CD14-positive monocyte (primary cell): ENCODE measurements around the gene ELN. TPM values are rescaled to one million over a fixed set of nuclear protein-coding genes. Genes with fewer than 3 reads are reported as not detected.

Experiments used
- DNase-seq, 3 donors: peaks; one replicate each; pipeline ENCODE4 v3.0.0-alpha.2; 2011 to 2022
- H2AFZ ChIP-seq: 2 replicates; pipeline ENCODE4 v1.6.0; 2012; ENCODE audit warnings: mild to moderate bottlenecking, low read depth, low read length, inconsistent platforms; ENCODE audit not compliant: insufficient read depth, poor library complexity, severe bottlenecking
- H3K27ac ChIP-seq, 2 donors: 1 replicate in 1 of 2; 2 replicates in 1 of 2; pipeline ENCODE4 v1.5.1; 2012 to 2013; ENCODE audit warnings: low read length in 2 of 2, control low read depth in 1 of 2, inconsistent platforms in 1 of 2, low read depth in 1 of 2, mild to moderate bottlenecking in 1 of 2
- H3K27me3 ChIP-seq, 2 donors: one replicate each; pipeline versions ENCODE4 v1.6.0 to v1.6.1; 2011 to 2013; ENCODE audit warnings: low read length in 2 of 2; ENCODE audit not compliant: control insufficient read depth in 2 of 2, insufficient read depth in 2 of 2
- H3K36me3 ChIP-seq, 2 donors: replicated peaks in 1 of 2; 1 replicate in 1 of 2; 2 replicates in 1 of 2; pipeline versions ENCODE4 v1.5.1 to v1.6.1; 2012 to 2013; ENCODE audit warnings: low read length in 2 of 2, control low read depth in 1 of 2, inconsistent platforms in 1 of 2, mild to moderate bottlenecking in 1 of 2; ENCODE audit not compliant: insufficient read depth in 2 of 2, control insufficient read depth in 1 of 2
- H3K4me1 ChIP-seq, 2 donors: 1 replicate in 1 of 2; 2 replicates in 1 of 2; pipeline versions ENCODE4 v1.5.1 to v1.6.1; 2012 to 2013; ENCODE audit warnings: low read length in 2 of 2, control low read depth in 1 of 2, inconsistent platforms in 1 of 2, mild to moderate bottlenecking in 1 of 2, moderate library complexity in 1 of 2; ENCODE audit not compliant: insufficient read depth in 2 of 2, control insufficient read depth in 1 of 2
- H3K4me2 ChIP-seq: replicated peaks from 2 replicates; pipeline ENCODE3; 2012; ENCODE audit warnings: low read length, moderate library complexity, mild to moderate bottlenecking; ENCODE audit not compliant: poor library complexity, severe bottlenecking; ENCODE audit errors: extremely low read depth
- H3K4me3 ChIP-seq, 3 experiments: fragments of 200-600 bp in 1 of 3; sonication (generic) in 1 of 3; replicated peaks in 1 of 3; 1 replicate in 2 of 3; 2 replicates in 1 of 3; pipeline ENCODE4 v1.5.1; 2011 to 2013; ENCODE audit warnings: low read length in 3 of 3, mild to moderate bottlenecking in 3 of 3, control low read depth in 2 of 3, low read depth in 2 of 3, inconsistent platforms in 1 of 3, moderate library complexity in 1 of 3
- H3K79me2 ChIP-seq: 2 replicates; pipeline ENCODE4 v1.6.0; 2012; ENCODE audit warnings: mild to moderate bottlenecking, control low read depth, inconsistent platforms, low read length, moderate library complexity; ENCODE audit not compliant: insufficient read depth
- H3K9ac ChIP-seq: 2 replicates; pipeline ENCODE4 v1.6.0; 2017; ENCODE audit warnings: low read length, mild to moderate bottlenecking; ENCODE audit not compliant: insufficient read depth, poor library complexity, severe bottlenecking
- H3K9me3 ChIP-seq, 2 donors: replicated peaks in 1 of 2; 1 replicate in 1 of 2; 2 replicates in 1 of 2; pipeline versions ENCODE4 v1.5.1 to v1.6.1; 2012 to 2013; ENCODE audit warnings: low read length in 2 of 2, control low read depth in 1 of 2; ENCODE audit not compliant: control insufficient read depth in 1 of 2, insufficient read depth in 1 of 2
- H4K20me1 ChIP-seq: 2 replicates; pipeline ENCODE4 v1.6.0; 2012; ENCODE audit warnings: mild to moderate bottlenecking, low read length, control low read depth, moderate library complexity; ENCODE audit not compliant: insufficient read depth
- H3K27ac Mint-ChIP-seq, 7 donors: one replicate each; pipeline ENCODE4 v1.8.0; 2020; ENCODE audit warnings: mild to moderate bottlenecking in 7 of 7, mixed read lengths in 7 of 7, moderate library complexity in 6 of 7, inconsistent platforms in 2 of 7
- H3K27me3 Mint-ChIP-seq, 3 donors: one replicate each; pipeline ENCODE4 v1.8.0; 2021 to 2022; ENCODE audit warnings: low read depth in 3 of 3, mild to moderate bottlenecking in 3 of 3, mixed read lengths in 3 of 3, moderate library complexity in 3 of 3, inconsistent platforms in 1 of 3
- H3K36me3 Mint-ChIP-seq, 2 donors: one replicate each; pipeline ENCODE4 v1.8.0; 2020; ENCODE audit warnings: mixed read lengths in 2 of 2, inconsistent platforms in 1 of 2, mild to moderate bottlenecking in 1 of 2
- H3K4me1 Mint-ChIP-seq: one replicate; pipeline ENCODE4 v1.8.0; 2020; ENCODE audit warnings: mild to moderate bottlenecking, mixed read lengths
- H3K4me3 Mint-ChIP-seq, 2 donors: one replicate each; pipeline ENCODE4 v1.8.0; 2020; ENCODE audit warnings: mild to moderate bottlenecking in 2 of 2, mixed read lengths in 2 of 2, moderate library complexity in 1 of 2
- H3K9me3 Mint-ChIP-seq, 7 donors: one replicate each; pipeline ENCODE4 v1.8.0; 2020 to 2022; ENCODE audit warnings: mixed read lengths in 7 of 7, mild to moderate bottlenecking in 6 of 7, moderate library complexity in 6 of 7, inconsistent platforms in 2 of 7
- WGBS: methylation state at CpG from one replicate; pipeline ENCODE4 v1.1.5; 2013; ENCODE audit warnings: missing lambda C conversion rate; ENCODE audit not compliant: insufficient coverage; 5-methylcytosine and 5-hydroxymethylcytosine counted together
- intact Hi-C, 2 donors: fragments of 100-400 bp; cut with micrococcal nuclease; formaldehyde crosslinking; loops; one replicate each; pipeline versions ENCODE4 v1.15.0 to v1.15.1; 2023
- polyA plus RNA-seq, 3 donors: library from polyadenylated mRNA; depleted of rRNA in 1 of 3; unstranded in 2 of 3; stranded (reverse) in 1 of 3; fragments of 300-500 nt in 2 of 3; fragments of >200 nt in 1 of 3; fragmentation: Illumina TruSeq in 2 of 3; gene quantifications; 1 replicate in 2 of 3; 2 replicates in 1 of 3; pipeline ENCODE4 v1.2.3, GENCODE V29; 2012 to 2021
- TF ChIP-seq, protein P1 (sequence below): fragments of 200-600 bp; IDR thresholded peaks from one replicate; pipeline ENCODE4 v1.8.0; 2022; ENCODE audit warnings: antibody characterized with exemption, mild to moderate bottlenecking

The ELN gene
- polyA plus RNA-seq, 3 donors: not detected

- no peak overlapping the region for H3K9ac ChIP-seq
- no peak overlapping the region for H3K4me2 ChIP-seq
- DNase-seq: no peak
- no peak overlapping the region for H2AFZ ChIP-seq
- H3K4me3 ChIP-seq: no peak overlapping the region
- no peak overlapping the region for H3K27ac Mint-ChIP-seq
- WGBS: 100% methylated on average over 2 of the region's 2 CpGs
- intact Hi-C loops: no loop called here
- no peaks in the 10 kb centered on the region for H4K20me1 ChIP-seq
- no peaks in the 10 kb centered on the region for H3K9me3 ChIP-seq
- H3K36me3 Mint-ChIP-seq: no peaks in the 10 kb centered on the region
- H3K27me3 ChIP-seq: no peaks in the 10 kb centered on the region
- no peaks in the 10 kb centered on the region for H3K36me3 ChIP-seq
- H3K9me3 Mint-ChIP-seq: no peaks in the 10 kb centered on the region
- no peak overlapping the region for H3K27ac ChIP-seq
- no peaks in the 10 kb centered on the region for H3K79me2 ChIP-seq
- no peak overlapping the region for H3K4me3 Mint-ChIP-seq
- peaks cover 0 to 3% (median 0%) of the 10 kb centered on the region in 3 donors for H3K27me3 Mint-ChIP-seq
- TF ChIP-seq, protein P1, sequence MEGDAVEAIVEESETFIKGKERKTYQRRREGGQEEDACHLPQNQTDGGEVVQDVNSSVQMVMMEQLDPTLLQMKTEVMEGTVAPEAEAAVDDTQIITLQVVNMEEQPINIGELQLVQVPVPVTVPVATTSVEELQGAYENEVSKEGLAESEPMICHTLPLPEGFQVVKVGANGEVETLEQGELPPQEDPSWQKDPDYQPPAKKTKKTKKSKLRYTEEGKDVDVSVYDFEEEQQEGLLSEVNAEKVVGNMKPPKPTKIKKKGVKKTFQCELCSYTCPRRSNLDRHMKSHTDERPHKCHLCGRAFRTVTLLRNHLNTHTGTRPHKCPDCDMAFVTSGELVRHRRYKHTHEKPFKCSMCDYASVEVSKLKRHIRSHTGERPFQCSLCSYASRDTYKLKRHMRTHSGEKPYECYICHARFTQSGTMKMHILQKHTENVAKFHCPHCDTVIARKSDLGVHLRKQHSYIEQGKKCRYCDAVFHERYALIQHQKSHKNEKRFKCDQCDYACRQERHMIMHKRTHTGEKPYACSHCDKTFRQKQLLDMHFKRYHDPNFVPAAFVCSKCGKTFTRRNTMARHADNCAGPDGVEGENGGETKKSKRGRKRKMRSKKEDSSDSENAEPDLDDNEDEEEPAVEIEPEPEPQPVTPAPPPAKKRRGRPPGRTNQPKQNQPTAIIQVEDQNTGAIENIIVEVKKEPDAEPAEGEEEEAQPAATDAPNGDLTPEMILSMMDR: no peak
- H3K4me1 ChIP-seq: peaks cover 5 to 6% of the 10 kb centered on the region in 2 donors
- peaks cover 2% of the 10 kb centered on the region for H3K4me1 Mint-ChIP-seq
Observed at GRCh38 chr7:74078461-74078860, 50.5 kb downstream of the ELN start.

DNA sequence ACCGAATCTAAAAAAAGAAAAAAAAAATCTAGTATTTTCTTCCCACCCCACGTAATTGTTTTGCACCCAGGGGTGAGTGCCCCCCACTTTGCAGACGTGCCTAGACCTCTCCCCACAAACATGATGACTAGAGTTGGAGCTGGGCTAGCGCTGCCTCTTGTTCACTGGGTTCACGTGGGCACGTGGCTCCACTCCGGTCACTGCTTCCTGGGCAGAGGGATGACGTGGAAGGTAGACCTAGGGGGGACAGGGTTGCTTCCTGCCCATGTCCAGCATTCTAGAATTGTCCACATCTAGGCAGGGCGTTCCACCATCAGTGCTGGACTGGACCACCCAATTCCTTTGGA, 54.8 kb downstream of the ELN start:
- Mint-ChIP-seq H3K4me1 (peaks cover 11% of the 10 kb centered on the region), H3K4me3 (peak overlapping the region; percentile 16 to 39), H3K27me3 (peaks cover 0 to 3% (median 2%) of the 10 kb centered on the region in 3 donors), H3K27ac (peak overlapping the region in 1 of 7 donors; percentile 54), H3K9me3 (no peaks in the 10 kb centered on the region), H3K36me3 (peaks cover under 1 to 17% of the 10 kb centered on the region in 2 donors)
- H3K36me3 ChIP-seq: no peaks in the 10 kb centered on the region
- no peak overlapping the region for H3K9ac ChIP-seq
- no peak overlapping the region for H3K27ac ChIP-seq
- H4K20me1 ChIP-seq: peaks cover 4% of the 10 kb centered on the region
- H2AFZ ChIP-seq: peak overlapping the region; percentile 74
- WGBS: 88% methylated on average over 3 of the region's 9 CpGs
- peak overlapping the region; percentile 78 for H3K4me2 ChIP-seq
- TF ChIP-seq, protein P1: no peak
- intact Hi-C loops: no loop called here
- peak overlapping the region in 1 of 3 experiments; percentile 68 for H3K4me3 ChIP-seq
- H3K9me3 ChIP-seq: no peaks in the 10 kb centered on the region
- peaks cover 13 to 18% of the 10 kb centered on the region in 2 donors for H3K4me1 ChIP-seq
- DNase-seq: no peak
- H3K79me2 ChIP-seq: no peaks in the 10 kb centered on the region
- H3K27me3 ChIP-seq: no peaks in the 10 kb centered on the region
